K562 (cell line): ENCODE measurements around the gene ZBTB8B. TPM values are rescaled to one million over a fixed set of nuclear protein-coding genes. Genes with fewer than 3 reads are reported as not detected.

ENCODE experiments used
- FOXA3 ChIP-seq, 2 experiments: fragments of 450-650 bp in 1 of 2; sonication (generic) in 1 of 2; formaldehyde crosslinking; IDR thresholded peaks in 1 of 2; conservative IDR thresholded peaks in 1 of 2; 2 replicates each; pipeline versions ENCODE4 v1.4.0 to v1.8.0; 2020 to 2022; ENCODE audit warnings: mild to moderate bottlenecking in 2 of 2, missing genetic modification reagents in 1 of 2
- JUN ChIP-seq, 2 experiments: sonication (generic) in 1 of 2; formaldehyde crosslinking in 1 of 2; IDR thresholded peaks; 2 replicates each; pipeline versions ENCODE4 v1.6.1 to v1.8.0; 2012 to 2022; ENCODE audit warnings: borderline replicate concordance in 2 of 2, mild to moderate bottlenecking in 2 of 2, improper control_type of control experiment in 1 of 2, low read depth in 1 of 2, low read length in 1 of 2, missing genetic modification reagents in 1 of 2
- NBN ChIP-seq: fragments of 450-650 bp; IDR thresholded peaks from 2 replicates; pipeline ENCODE4 v1.6.1; 2016; ENCODE audit warnings: low read depth, mild to moderate bottlenecking
- RAD51 ChIP-seq: fragments of 450-650 bp; IDR thresholded peaks from 2 replicates; pipeline ENCODE4 v1.7.1; 2016; ENCODE audit warnings: low read depth, mild to moderate bottlenecking, borderline replicate concordance
- RB1 ChIP-seq: fragments of 450-650 bp; IDR thresholded peaks from 2 replicates; pipeline ENCODE4 v1.6.1; 2017; ENCODE audit warnings: low read depth, mild to moderate bottlenecking
- TEAD4 ChIP-seq, 2 experiments: sonication (generic) in 1 of 2; formaldehyde crosslinking in 1 of 2; IDR thresholded peaks; 2 replicates each; pipeline versions ENCODE4 v1.6.1 to v1.8.0; 2012 to 2022; ENCODE audit warnings: borderline replicate concordance in 1 of 2, inconsistent platforms in 1 of 2, low read length in 1 of 2, mild to moderate bottlenecking in 1 of 2, missing genetic modification reagents in 1 of 2
- ZNF431 ChIP-seq: sonication (generic); formaldehyde crosslinking; IDR thresholded peaks from 2 replicates; pipeline ENCODE4 v1.8.0; 2022; ENCODE audit warnings: mild to moderate bottlenecking, missing genetic modification reagents
- ZNF764 ChIP-seq: fragments of 250-450 bp; sonication (Bioruptor Pico); IDR thresholded peaks from 2 replicates; pipeline ENCODE4 v1.4.0; 2020; ENCODE audit warnings: low read depth, mild to moderate bottlenecking, moderate library complexity
- polyA plus RNA-seq, 8 experiments: library from polyadenylated mRNA; depleted of rRNA in 4 of 8; stranded (reverse) in 5 of 8; unstranded in 3 of 8; fragments of >200 nt; fragmentation: Nextera tagmentation in 2 of 8; fragmentation: Illumina TruSeq in 1 of 8; extraction: Ambion mirVana in 2 of 8; extraction: Trizol in 1 of 8; gene quantifications; 2 replicates each; pipeline versions ENCODE4 v1.2.1 to v1.2.3, GENCODE V29; 2011 to 2014; ENCODE audit warnings: inconsistent platforms in 1 of 8, missing spikeins in 1 of 8
- total RNA-seq, 7 experiments: library from RNA; depleted of rRNA in 6 of 7; stranded (reverse); fragments of >200 nt in 6 of 7; fragmentation: Illumina TruSeq in 2 of 7; extraction: Trizol in 2 of 7; gene quantifications; 2 replicates each; pipeline versions ENCODE4 v1.2.1 to v1.2.3, GENCODE V29; 2011 to 2021; ENCODE audit warnings: low replicate concordance in 1 of 7
- TF ChIP-seq, protein P1 (sequence below), 2 experiments: fragments of 450-650 bp in 1 of 2; sonication (generic) in 1 of 2; formaldehyde crosslinking in 1 of 2; IDR thresholded peaks; 2 replicates each; pipeline versions ENCODE4 v1.7.1 to v1.9.0; 2016 to 2022; ENCODE audit warnings: inconsistent platforms in 1 of 2, mild to moderate bottlenecking in 1 of 2, missing genetic modification reagents in 1 of 2
- TF ChIP-seq, protein P2 (sequence below), 2 experiments: fragments of 450-650 bp in 1 of 2; sonication (generic) in 1 of 2; formaldehyde crosslinking in 1 of 2; IDR thresholded peaks in 1 of 2; conservative IDR thresholded peaks in 1 of 2; 2 replicates each; pipeline versions ENCODE4 v1.6.1 to v1.8.1; 2016 to 2023; ENCODE audit warnings: mild to moderate bottlenecking in 2 of 2, moderate library complexity in 2 of 2, inconsistent platforms in 1 of 2, missing genetic modification reagents in 1 of 2
- TF ChIP-seq, protein P3 (sequence below), 3 experiments: IDR thresholded peaks in 2 of 3; conservative IDR thresholded peaks in 1 of 3; 2 replicates each; pipeline ENCODE4 v1.5.1; 2011 to 2012; ENCODE audit warnings: low read length in 3 of 3, mild to moderate bottlenecking in 3 of 3, control low read depth in 2 of 3, improper control_type of control experiment in 1 of 3, inconsistent platforms in 1 of 3, low read depth in 1 of 3, mixed read lengths in 1 of 3, moderate library complexity in 1 of 3; ENCODE audit not compliant: insufficient read depth in 2 of 3

The ZBTB8B gene
- total and polyA plus RNA-seq, 9 of the 15 experiments (the other 6 are each of a cell fraction or from before 2014, with no cell fraction given) = not detected

DNA sequence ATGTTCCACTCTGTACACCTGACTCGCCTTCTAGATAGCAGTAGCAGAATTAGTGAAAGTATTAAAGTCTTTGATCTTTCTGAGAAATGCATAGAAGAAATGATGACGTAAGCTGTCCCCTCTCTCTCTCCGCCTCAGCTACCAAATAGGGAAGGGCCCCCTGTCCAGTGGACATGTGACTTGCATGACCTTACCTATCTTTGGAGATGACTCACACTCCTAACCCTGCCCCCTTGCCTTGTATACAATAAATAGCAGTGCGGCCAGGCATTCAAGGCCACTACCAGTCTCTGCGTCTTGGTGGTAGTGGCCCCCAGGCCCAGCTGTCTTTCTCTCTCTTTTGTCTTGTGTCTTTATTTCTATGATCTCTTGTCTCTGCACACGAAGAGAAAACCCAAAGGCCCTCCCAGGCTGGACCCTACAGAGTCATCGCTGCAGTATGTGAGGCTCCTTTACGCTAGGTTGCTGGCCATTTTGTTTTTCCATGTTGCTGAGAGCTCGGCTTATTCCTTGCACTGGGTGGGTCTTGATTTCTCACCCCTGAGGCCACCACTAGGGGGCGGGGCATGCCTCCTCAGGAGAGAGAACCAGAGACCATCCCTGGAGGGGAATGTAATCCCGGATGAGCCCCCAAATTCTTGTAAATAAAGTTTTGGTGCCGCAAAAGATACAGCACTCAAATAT is 16.0 kb upstream of the ZBTB8B start (continued):
- TF ChIP-seq, protein P1, sequence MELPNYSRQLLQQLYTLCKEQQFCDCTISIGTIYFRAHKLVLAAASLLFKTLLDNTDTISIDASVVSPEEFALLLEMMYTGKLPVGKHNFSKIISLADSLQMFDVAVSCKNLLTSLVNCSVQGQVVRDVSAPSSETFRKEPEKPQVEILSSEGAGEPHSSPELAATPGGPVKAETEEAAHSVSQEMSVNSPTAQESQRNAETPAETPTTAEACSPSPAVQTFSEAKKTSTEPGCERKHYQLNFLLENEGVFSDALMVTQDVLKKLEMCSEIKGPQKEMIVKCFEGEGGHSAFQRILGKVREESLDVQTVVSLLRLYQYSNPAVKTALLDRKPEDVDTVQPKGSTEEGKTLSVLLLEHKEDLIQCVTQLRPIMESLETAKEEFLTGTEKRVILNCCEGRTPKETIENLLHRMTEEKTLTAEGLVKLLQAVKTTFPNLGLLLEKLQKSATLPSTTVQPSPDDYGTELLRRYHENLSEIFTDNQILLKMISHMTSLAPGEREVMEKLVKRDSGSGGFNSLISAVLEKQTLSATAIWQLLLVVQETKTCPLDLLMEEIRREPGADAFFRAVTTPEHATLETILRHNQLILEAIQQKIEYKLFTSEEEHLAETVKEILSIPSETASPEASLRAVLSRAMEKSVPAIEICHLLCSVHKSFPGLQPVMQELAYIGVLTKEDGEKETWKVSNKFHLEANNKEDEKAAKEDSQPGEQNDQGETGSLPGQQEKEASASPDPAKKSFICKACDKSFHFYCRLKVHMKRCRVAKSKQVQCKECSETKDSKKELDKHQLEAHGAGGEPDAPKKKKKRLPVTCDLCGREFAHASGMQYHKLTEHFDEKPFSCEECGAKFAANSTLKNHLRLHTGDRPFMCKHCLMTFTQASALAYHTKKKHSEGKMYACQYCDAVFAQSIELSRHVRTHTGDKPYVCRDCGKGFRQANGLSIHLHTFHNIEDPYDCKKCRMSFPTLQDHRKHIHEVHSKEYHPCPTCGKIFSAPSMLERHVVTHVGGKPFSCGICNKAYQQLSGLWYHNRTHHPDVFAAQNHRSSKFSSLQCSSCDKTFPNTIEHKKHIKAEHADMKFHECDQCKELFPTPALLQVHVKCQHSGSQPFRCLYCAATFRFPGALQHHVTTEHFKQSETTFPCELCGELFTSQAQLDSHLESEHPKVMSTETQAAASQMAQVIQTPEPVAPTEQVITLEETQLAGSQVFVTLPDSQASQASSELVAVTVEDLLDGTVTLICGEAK (IDR thresholded peaks at IDR 0.05) = no peak
- TF ChIP-seq, protein P1 (CRISPR knock-in tag; IDR thresholded peaks at IDR 0.05) = no peak
- TF ChIP-seq TEAD4 (IDR thresholded peaks at IDR 0.05; ENCODE audit: low read length) = no peak
- no peak for TF ChIP-seq TEAD4 (CRISPR knock-in tag; IDR thresholded peaks at IDR 0.05; ENCODE audit: borderline replicate concordance)
- TF ChIP-seq NBN = peak; percentile 27; the same call in 1 of the 2 replicates
- TF ChIP-seq, protein P2, sequence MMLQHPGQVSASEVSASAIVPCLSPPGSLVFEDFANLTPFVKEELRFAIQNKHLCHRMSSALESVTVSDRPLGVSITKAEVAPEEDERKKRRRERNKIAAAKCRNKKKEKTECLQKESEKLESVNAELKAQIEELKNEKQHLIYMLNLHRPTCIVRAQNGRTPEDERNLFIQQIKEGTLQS (IDR thresholded peaks at IDR 0.05) = peak; percentile 95
- TF ChIP-seq, protein P2 (CRISPR knock-in tag; conservative IDR thresholded peaks at IDR 0.05) = peak; percentile 86
- TF ChIP-seq ZNF764 (CRISPR knock-in tag) = peak; percentile 85; the same call in 1 of the 2 replicates
- TF ChIP-seq JUN (IDR thresholded peaks at IDR 0.05; ENCODE audit: borderline replicate concordance, low read depth, low read length) = peak; percentile 75
- TF ChIP-seq JUN (CRISPR knock-in tag; IDR thresholded peaks at IDR 0.05; ENCODE audit: borderline replicate concordance) = no peak
- 0 out of 4 replicates have a peak, but pooled peaks of 1 of the 2 experiments have one; percentile 68 for TF ChIP-seq FOXA3 (CRISPR knock-in tag; conservative IDR thresholded peaks at IDR 0.05 in 1 of 2, IDR thresholded peaks at IDR 0.05 in 1 of 2)
- TF ChIP-seq, protein P3, sequence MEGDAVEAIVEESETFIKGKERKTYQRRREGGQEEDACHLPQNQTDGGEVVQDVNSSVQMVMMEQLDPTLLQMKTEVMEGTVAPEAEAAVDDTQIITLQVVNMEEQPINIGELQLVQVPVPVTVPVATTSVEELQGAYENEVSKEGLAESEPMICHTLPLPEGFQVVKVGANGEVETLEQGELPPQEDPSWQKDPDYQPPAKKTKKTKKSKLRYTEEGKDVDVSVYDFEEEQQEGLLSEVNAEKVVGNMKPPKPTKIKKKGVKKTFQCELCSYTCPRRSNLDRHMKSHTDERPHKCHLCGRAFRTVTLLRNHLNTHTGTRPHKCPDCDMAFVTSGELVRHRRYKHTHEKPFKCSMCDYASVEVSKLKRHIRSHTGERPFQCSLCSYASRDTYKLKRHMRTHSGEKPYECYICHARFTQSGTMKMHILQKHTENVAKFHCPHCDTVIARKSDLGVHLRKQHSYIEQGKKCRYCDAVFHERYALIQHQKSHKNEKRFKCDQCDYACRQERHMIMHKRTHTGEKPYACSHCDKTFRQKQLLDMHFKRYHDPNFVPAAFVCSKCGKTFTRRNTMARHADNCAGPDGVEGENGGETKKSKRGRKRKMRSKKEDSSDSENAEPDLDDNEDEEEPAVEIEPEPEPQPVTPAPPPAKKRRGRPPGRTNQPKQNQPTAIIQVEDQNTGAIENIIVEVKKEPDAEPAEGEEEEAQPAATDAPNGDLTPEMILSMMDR (IDR thresholded peaks at IDR 0.05 in 2 of 3, conservative IDR thresholded peaks at IDR 0.05 in 1 of 3; ENCODE audit: insufficient read depth in 2 of 3, low read depth in 1 of 3, low read length in 3 of 3) = peak; percentile 85 to 87 (median 87)
- peak; percentile 36; the same call in 1 of the 2 replicates for TF ChIP-seq RB1
- TF ChIP-seq RAD51 = peak; percentile 54
- no peak for TF ChIP-seq ZNF431 (CRISPR knock-in tag)
